ENCODE results near the gene SPATS2.

DNA sequence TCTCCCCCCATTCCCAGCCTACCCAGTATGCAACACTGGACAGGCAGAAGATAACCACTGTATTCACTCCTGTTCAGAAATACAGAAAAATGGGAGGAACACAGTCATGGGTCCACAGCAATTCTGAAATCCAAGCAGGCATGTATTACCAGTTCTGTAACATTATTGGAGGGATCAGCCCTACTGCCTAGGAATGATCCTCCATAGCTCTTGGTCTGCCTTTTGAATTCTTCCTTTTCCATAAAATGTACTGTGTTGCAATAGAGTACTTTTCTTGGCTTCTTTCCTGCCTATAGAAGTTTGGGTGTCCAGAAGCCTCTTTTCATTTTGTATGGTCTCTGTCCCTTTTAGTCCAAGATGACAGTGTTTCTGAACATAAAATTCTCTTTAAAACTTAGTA, 46.5 kb downstream of the SPATS2 start:
- no peak for TF ChIP-seq EZH2 (IDR thresholded peaks at IDR 0.05)
- TF ChIP-seq, protein P1, sequence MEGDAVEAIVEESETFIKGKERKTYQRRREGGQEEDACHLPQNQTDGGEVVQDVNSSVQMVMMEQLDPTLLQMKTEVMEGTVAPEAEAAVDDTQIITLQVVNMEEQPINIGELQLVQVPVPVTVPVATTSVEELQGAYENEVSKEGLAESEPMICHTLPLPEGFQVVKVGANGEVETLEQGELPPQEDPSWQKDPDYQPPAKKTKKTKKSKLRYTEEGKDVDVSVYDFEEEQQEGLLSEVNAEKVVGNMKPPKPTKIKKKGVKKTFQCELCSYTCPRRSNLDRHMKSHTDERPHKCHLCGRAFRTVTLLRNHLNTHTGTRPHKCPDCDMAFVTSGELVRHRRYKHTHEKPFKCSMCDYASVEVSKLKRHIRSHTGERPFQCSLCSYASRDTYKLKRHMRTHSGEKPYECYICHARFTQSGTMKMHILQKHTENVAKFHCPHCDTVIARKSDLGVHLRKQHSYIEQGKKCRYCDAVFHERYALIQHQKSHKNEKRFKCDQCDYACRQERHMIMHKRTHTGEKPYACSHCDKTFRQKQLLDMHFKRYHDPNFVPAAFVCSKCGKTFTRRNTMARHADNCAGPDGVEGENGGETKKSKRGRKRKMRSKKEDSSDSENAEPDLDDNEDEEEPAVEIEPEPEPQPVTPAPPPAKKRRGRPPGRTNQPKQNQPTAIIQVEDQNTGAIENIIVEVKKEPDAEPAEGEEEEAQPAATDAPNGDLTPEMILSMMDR (IDR thresholded peaks at IDR 0.05) = no peak
